Parathyroid adenoma (tissue), 2 donors: ENCODE data around the gene TRPM5.

ENCODE experiments used
- H2AFZ ChIP-seq: fragments of 300-600 bp; sonication (generic); one replicate; pipeline ENCODE4 v1.7.0; 2017; ENCODE audit warnings: antibody characterized with exemption, mild to moderate bottlenecking
- H3K27ac ChIP-seq: fragments of 300-600 bp; sonication (generic); one replicate; pipeline ENCODE4 v1.7.0; 2017
- H3K27me3 ChIP-seq: fragments of 300-600 bp; sonication (generic); one replicate; pipeline ENCODE4 v1.7.0; 2017; ENCODE audit warnings: low read length; ENCODE audit not compliant: control insufficient read depth, insufficient read depth
- H3K36me3 ChIP-seq: fragments of 300-600 bp; sonication (generic); one replicate; pipeline ENCODE4 v1.7.0; 2017; ENCODE audit warnings: low read length; ENCODE audit not compliant: control insufficient read depth, insufficient read depth
- H3K4me1 ChIP-seq: fragments of 300-600 bp; sonication (generic); one replicate; pipeline ENCODE4 v1.7.0; 2017; ENCODE audit warnings: control low read depth
- H3K4me2 ChIP-seq: fragments of 300-600 bp; sonication (generic); one replicate; pipeline ENCODE4 v1.7.0; 2017; ENCODE audit warnings: low read length
- H3K4me3 ChIP-seq: fragments of 300-600 bp; sonication (generic); one replicate; pipeline ENCODE4 v1.7.0; 2017; ENCODE audit warnings: low read depth, low read length
- H3K79me2 ChIP-seq: fragments of 300-600 bp; sonication (generic); one replicate; pipeline ENCODE4 v1.7.0; 2017; ENCODE audit warnings: control low read depth
- H3K9ac ChIP-seq: fragments of 300-600 bp; sonication (generic); one replicate; pipeline ENCODE4 v1.7.0; 2017; ENCODE audit warnings: mild to moderate bottlenecking
- H3K9me3 ChIP-seq: fragments of 300-600 bp; sonication (generic); one replicate; pipeline ENCODE4 v1.7.0; 2017; ENCODE audit warnings: low read length; ENCODE audit not compliant: control insufficient read depth
- TF ChIP-seq, protein P1 (sequence below): fragments of 300-600 bp; sonication (generic); IDR thresholded peaks from one replicate; pipeline ENCODE4 v1.7.0; 2017; ENCODE audit warnings: antibody characterized with exemption, mild to moderate bottlenecking
- donor health status: primary hyperparathyroidism.

TRPM5 gene

DNA sequence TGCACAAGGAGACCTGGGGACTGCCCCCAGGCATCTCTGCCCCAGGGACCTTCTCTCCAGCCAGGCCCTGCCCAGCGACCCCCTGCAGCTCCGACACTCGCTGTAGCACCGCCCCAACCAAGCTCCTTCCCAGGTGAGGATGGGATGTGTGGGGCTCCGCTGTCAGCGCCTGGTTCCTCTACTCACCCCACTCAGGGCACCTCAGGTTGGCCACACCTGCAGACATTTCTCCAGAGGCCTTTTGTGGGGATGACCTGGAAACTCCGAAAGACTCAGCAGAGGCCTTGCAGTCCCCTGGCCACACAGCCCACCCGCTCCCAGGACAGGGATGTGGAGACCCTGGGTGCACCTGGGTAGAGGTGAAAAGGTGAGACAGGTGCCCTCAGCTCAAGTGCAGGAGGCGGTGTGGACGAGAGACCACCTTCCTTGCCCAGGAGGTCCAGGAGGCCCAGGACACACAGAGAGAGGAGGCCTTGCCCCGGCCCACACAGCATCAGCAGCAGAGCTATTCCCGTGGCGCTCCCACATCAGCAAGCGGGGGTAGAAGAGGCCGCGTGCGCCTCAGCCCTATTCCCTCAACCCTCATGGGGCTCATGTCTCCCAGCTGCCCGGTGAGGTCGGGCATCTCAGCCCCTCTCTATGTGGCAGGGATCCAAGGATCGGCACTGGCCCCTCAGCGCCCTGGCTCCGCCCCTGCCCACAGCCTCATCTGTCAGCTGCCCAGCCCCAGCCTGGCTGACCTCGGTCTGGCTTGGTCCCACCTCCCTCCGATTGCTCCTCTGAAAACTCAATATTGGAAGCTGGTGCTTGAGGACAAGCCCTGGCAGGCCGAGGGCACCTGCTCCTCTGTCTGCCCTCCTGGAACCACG is 20.9 kb downstream of the TRPM5 start:
- no peaks in the 10 kb centered on the region for H3K4me1 ChIP-seq
- TF ChIP-seq, protein P1, sequence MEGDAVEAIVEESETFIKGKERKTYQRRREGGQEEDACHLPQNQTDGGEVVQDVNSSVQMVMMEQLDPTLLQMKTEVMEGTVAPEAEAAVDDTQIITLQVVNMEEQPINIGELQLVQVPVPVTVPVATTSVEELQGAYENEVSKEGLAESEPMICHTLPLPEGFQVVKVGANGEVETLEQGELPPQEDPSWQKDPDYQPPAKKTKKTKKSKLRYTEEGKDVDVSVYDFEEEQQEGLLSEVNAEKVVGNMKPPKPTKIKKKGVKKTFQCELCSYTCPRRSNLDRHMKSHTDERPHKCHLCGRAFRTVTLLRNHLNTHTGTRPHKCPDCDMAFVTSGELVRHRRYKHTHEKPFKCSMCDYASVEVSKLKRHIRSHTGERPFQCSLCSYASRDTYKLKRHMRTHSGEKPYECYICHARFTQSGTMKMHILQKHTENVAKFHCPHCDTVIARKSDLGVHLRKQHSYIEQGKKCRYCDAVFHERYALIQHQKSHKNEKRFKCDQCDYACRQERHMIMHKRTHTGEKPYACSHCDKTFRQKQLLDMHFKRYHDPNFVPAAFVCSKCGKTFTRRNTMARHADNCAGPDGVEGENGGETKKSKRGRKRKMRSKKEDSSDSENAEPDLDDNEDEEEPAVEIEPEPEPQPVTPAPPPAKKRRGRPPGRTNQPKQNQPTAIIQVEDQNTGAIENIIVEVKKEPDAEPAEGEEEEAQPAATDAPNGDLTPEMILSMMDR, result no peak
- no peaks in the 10 kb centered on the region for H3K9me3 ChIP-seq
- H3K27ac ChIP-seq, result no peak overlapping the region
- no peaks in the 10 kb centered on the region for H3K79me2 ChIP-seq
- no peaks in the 10 kb centered on the region for H3K36me3 ChIP-seq
- no peak overlapping the region for H3K4me2 ChIP-seq
- H3K9ac ChIP-seq, result no peak overlapping the region
- H2AFZ ChIP-seq, result no peak overlapping the region
- H3K4me3 ChIP-seq, result no peak overlapping the region
- no peaks in the 10 kb centered on the region for H3K27me3 ChIP-seq

DNA sequence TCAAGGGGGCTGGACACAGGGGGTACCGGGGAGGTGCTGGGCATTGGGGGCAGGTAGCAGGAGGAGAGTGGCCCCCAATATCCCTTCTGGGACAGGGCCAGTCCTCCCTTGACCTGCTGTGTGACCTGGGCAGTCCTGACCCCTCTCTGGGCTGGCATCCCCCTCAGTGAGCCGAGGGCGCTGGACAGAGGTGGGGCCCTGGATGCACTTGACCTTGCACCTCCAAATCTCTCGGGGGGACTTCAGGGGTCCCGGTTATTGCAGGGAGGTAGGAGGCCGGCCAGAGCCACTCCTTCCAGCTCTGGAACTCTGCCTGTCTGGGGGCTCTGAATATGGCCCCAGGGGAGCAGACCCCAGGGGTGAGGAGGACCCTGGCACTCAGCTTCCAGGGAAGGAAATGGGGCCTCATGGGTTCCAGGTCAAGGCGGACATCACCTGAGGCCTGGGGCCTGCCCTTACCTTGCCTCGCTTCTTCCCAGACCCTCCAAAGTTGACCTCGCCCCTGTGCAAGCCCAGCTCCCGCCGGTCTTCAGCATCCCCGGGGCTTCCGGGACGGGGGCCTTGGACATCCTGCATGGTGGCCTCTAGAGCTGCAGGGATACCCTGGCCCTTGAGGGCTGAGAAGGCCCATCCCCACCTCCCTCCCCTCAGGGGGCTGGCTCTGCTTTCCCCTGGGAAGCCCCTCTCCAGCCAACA is 21.7 kb downstream of the TRPM5 start:
- TF ChIP-seq, protein P1, result no peak
- Histone ChIP-seq H3K9ac (no peak overlapping the region), H3K27ac (no peak overlapping the region), H3K9me3 (no peaks in the 10 kb centered on the region), H3K4me3 (no peak overlapping the region), H3K4me2 (no peak overlapping the region), H3K4me1 (no peaks in the 10 kb centered on the region), H2AFZ (no peak overlapping the region), H3K79me2 (no peaks in the 10 kb centered on the region), H3K36me3 (no peaks in the 10 kb centered on the region), H3K27me3 (no peaks in the 10 kb centered on the region)

DNA sequence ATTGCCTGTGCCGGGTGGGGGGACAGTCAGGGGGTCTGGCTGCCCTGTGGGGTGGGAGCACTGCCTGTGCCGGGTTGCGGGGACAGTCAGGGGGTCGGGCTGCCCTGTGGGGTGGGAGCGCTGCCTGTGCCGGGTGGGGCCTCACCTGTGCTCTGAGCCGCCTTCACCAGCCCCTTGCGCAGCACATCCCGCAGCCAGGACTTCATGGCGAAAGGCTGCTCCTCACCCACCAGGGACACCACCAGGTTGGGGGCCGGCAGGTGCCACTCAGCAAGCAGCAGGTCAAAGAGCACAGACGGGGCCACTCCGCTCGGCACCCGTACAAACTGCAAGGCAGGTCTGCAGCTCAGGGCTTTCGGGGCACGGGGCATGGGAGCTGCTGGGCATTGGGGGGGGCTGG is 22.3 kb downstream of the TRPM5 start:
- Histone ChIP-seq H3K27ac (no peak overlapping the region), H3K4me2 (no peak overlapping the region), H3K36me3 (no peaks in the 10 kb centered on the region), H3K4me3 (no peak overlapping the region), H3K27me3 (no peaks in the 10 kb centered on the region), H2AFZ (no peak overlapping the region), H3K79me2 (no peaks in the 10 kb centered on the region), H3K9me3 (no peaks in the 10 kb centered on the region), H3K4me1 (no peaks in the 10 kb centered on the region), H3K9ac (no peak overlapping the region)
- TF ChIP-seq, protein P1, result no peak

DNA sequence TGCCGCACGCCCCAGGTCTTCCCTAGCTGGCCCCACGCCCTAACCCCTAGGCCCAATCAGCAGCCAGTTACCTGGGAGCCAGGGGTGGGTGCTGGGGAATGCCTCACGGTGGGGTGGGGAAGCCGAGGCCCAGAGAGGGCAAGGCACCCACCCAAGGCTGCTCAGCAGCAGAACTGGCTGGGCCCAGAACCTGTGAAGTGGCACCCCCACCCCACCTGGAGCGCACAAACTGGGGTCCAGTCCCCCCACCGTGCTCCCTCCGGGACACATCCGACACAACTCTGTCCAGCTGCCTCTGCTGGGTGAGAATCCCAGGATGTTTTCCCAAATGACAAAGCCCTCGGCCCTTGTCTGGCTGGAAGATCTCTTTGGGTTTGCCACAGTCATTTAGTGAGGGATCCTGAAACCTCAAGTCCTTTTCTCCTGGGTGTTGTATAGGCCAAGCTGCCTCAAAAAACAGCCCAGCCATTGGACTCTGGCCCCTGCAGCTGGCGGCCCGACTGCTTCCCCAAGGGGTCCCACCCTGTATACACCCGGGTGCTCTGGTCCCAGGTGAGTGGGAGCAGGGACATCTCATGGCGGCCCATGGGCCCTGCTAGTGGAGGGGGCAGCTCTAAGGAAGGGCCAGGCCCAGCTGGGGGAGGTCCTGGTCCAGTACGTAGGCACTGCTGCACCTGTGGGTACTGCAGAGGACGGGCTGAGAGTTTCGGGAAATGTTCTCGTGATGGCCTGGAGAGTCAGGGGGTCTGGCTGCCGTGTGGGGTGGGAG is 22.9 kb downstream of the TRPM5 start:
- H3K79me2 ChIP-seq, result no peaks in the 10 kb centered on the region
- no peaks in the 10 kb centered on the region for H3K9me3 ChIP-seq
- H3K27me3 ChIP-seq, result no peaks in the 10 kb centered on the region
- H3K9ac ChIP-seq, result no peak overlapping the region
- no peak overlapping the region for H3K4me2 ChIP-seq
- H3K4me1 ChIP-seq, result no peaks in the 10 kb centered on the region
- no peak overlapping the region for H3K27ac ChIP-seq
- H3K4me3 ChIP-seq, result no peak overlapping the region
- TF ChIP-seq, protein P1, result no peak
- H2AFZ ChIP-seq, result no peak overlapping the region
- H3K36me3 ChIP-seq, result no peaks in the 10 kb centered on the region
